IgD-negative memory B cell (primary cell): ENCODE results near the gene TPM1. TPM values are rescaled to one million over a fixed set of nuclear protein-coding genes. Genes with fewer than 3 reads are reported as not detected.
A peak's percentile ranks its signal among the peaks of the same experiment; 100 is the strongest.

Source experiments
- H3K27ac Mint-ChIP-seq, 3 donors: one replicate each; pipeline ENCODE4 v1.8.0; 2020 to 2022; ENCODE audit warnings: mild to moderate bottlenecking in 3 of 3, mixed read lengths in 3 of 3, moderate library complexity in 1 of 3
- H3K27me3 Mint-ChIP-seq: one replicate; pipeline ENCODE4 v1.8.0; 2021; ENCODE audit warnings: mixed read lengths
- H3K36me3 Mint-ChIP-seq: one replicate; pipeline ENCODE4 v1.8.0; 2020; ENCODE audit warnings: mild to moderate bottlenecking, mixed read lengths
- H3K4me1 Mint-ChIP-seq, 3 donors: one replicate each; pipeline ENCODE4 v1.8.0; 2020 to 2022; ENCODE audit warnings: mixed read lengths in 3 of 3, mild to moderate bottlenecking in 1 of 3
- H3K4me3 Mint-ChIP-seq, 4 donors: one replicate each; pipeline ENCODE4 v1.8.0; 2020 to 2022; ENCODE audit warnings: mild to moderate bottlenecking in 4 of 4, mixed read lengths in 4 of 4, moderate library complexity in 3 of 4
- H3K9me3 Mint-ChIP-seq, 3 donors: one replicate each; pipeline ENCODE4 v1.8.0; 2020 to 2021; ENCODE audit warnings: mixed read lengths in 3 of 3, mild to moderate bottlenecking in 1 of 3
- polyA plus RNA-seq: library from polyadenylated mRNA; unstranded; fragments of 300-500 nt; fragmentation: Illumina TruSeq; gene quantifications from one replicate; pipeline ENCODE4 v1.2.3, GENCODE V29; 2021

The TPM1 gene
- polyA plus RNA-seq, 1 donor from 2014 or later, result 5.4 TPM

DNA sequence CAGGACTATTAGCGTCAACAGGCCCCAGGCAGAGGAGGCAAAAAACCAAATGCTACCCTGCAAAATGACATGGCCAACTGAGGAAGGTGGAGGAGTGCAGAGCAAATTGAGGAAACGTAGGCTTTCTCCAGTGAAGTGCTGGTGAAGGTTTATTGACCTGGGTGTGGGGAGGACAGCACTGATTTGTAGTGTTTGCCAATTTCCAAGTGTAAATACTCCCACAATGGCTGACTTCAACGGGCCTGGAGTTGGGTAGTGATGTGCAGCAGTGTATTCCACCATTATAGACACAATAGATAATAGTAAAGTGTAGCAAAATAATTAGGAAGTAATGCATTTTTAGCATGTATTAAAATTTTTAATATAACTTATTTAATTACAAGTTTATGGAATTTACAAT lies 32.2 kb upstream of the TPM1 start:
- Mint-ChIP-seq H3K36me3 (no peaks in the 10 kb centered on the region), H3K4me1 (no peaks in the 10 kb centered on the region), H3K27me3 (peaks cover 3% of the 10 kb centered on the region), H3K27ac (peak overlapping the region in 1 of 3 donors; percentile 47), H3K9me3 (no peaks in the 10 kb centered on the region), H3K4me3 (no peak overlapping the region)

DNA sequence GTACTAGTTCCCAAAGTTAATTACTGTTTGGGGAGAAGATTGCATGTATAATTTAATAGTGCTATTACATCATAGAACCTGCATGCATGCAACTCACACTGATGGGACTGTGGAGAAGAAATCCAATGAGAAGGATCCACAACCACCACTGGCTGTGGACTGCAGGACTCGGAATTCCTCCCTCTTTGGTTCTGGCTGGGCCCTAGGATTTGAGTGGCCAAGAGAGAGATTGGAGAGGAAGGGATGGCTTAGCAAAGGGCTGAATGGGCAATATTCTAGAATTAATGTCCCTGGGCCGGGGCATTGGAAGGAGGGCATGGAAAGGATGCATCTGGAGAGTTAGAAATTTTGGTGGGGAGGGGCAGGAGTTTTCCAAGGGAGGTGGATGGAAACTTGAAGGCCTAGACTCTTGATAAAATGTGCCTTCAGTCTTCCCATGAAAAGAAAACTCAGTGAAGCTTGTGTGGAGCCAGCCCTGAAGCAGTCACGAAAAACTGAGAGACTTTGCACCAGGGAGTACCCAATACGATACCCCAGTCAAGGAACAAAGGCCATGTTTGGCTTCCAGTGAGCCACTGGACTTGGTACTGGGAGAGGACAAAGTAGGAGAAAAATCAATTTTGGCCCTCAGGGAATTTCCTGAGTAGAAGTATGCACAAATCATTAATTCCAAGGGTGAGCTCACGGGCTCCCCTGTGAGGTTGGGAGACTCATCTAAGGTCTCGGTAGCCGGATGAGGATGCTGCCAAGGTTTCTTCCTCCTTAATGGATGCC lies 31.4 kb upstream of the TPM1 start:
- H3K27me3 Mint-ChIP-seq, result no peaks in the 10 kb centered on the region
- no peak overlapping the region for H3K27ac Mint-ChIP-seq
- no peaks in the 10 kb centered on the region for H3K4me1 Mint-ChIP-seq

DNA sequence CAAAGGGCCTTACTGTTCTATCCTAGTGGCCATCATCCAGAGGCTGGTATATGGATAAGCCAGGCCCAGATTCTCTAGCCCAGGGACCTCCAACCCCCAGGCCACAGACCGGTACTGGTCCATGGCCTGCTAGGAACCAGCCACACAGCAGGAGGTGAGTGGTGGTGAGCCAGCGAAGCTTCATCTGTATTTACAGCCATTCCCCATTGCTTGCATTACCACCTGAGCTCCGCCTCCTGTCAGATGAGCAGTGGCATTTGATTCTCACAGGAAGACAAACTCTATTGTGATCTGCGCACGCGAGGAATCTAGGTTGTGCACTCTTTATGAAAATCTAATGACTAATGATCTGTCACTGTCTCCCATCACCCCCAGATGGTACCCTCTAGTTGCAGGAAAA lies 30.1 kb upstream of the TPM1 start:
- Mint-ChIP-seq H3K9me3 (no peaks in the 10 kb centered on the region), H3K27me3 (no peaks in the 10 kb centered on the region), H3K4me1 (no peaks in the 10 kb centered on the region), H3K27ac (no peak overlapping the region), H3K36me3 (no peaks in the 10 kb centered on the region), H3K4me3 (no peak overlapping the region)

More for the DNA sequence above, 31.4 kb upstream of the TPM1 start:
- no peaks in the 10 kb centered on the region for H3K9me3 Mint-ChIP-seq
- no peaks in the 10 kb centered on the region for H3K36me3 Mint-ChIP-seq
- no peak overlapping the region for H3K4me3 Mint-ChIP-seq

DNA sequence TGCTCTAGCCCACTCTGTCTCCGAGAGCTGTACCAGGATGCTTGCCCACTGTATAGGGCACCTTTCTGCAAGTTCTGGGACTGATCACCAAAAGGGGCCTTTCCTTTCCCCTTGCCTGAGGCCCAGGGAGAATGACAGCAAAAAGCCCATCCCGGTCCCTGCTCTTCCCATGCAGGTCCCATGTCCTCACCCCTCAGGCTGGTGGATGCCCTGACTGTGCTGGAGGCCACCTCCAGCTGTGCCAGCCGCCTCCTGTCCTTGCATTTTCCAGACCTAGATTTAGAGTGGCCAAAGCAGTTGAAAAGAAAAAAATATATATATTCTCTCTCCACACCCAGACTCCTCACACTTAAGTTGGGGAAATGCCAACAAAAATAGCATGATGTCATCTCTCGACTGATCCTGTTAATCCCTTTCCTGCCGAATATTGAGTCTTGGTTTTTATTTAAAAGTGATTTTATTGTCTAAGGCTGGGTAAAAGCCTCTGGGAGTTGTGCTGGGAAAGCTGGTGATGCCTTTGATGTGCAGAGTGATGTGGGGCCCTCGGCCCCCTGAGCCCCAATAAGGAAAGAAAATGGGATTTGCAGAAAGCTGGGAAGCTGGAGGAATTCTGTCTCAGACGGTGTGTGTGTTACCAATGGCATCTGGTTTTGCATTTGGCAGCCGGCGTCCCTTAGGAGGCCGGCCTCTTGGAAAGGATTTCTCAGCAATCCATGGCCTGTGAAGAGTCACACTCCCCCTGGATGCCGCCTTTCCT lies 29.3 kb upstream of the TPM1 start:
- Mint-ChIP-seq H3K36me3 (no peaks in the 10 kb centered on the region), H3K27me3 (no peaks in the 10 kb centered on the region), H3K4me1 (no peaks in the 10 kb centered on the region), H3K4me3 (no peak overlapping the region), H3K9me3 (peaks cover 0 to under 1% (median 0%) of the 10 kb centered on the region in 3 donors), H3K27ac (no peak overlapping the region)

DNA sequence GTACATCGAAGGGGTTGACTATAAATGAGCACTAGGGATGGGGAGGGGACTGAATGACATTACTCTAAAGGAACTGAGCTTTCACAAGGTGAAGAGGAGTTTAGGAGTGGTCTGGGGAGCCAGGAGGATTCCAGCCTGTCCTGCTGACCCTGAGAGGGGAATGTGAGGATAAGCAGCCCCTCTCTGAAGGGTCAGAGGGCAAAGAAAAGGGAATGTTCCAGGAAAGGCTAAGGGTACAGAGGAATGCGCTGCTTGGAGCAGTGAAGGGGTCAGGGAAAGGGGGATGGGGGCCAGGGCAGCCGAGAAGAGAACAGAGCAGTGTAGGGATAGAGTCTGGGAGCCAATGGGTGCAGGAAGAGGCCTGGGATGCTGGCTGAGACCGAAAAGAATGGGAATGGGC lies 28.0 kb upstream of the TPM1 start:
- no peaks in the 10 kb centered on the region for H3K36me3 Mint-ChIP-seq
- H3K4me1 Mint-ChIP-seq, result no peaks in the 10 kb centered on the region
- H3K4me3 Mint-ChIP-seq, result no peak overlapping the region
- H3K27ac Mint-ChIP-seq, result no peak overlapping the region
- H3K9me3 Mint-ChIP-seq, result peaks cover 0 to 2% (median 0%) of the 10 kb centered on the region in 3 donors
- H3K27me3 Mint-ChIP-seq, result no peaks in the 10 kb centered on the region

DNA sequence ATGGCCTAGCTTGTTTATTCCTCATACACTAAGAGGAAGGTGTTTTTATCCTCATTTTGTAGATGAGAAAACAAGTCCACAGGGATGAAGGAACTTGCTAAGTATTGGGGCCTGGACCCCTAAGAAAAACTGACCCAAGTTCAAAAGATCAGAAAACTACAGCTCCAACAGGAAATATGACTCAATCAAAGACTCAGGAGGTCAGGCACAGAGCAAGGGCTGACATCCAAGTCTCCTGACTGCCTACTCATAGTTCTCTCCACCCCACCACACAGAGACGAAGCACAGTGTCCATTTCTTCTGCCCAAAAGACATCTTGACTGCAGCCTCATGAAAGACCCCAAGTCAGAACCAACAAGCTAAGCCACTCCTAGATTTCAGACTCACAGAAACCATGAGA lies 26.9 kb upstream of the TPM1 start:
- H3K4me1 Mint-ChIP-seq, result no peaks in the 10 kb centered on the region
- H3K36me3 Mint-ChIP-seq, result no peaks in the 10 kb centered on the region
- peaks cover 0 to 2% (median 0%) of the 10 kb centered on the region in 3 donors for H3K9me3 Mint-ChIP-seq

DNA sequence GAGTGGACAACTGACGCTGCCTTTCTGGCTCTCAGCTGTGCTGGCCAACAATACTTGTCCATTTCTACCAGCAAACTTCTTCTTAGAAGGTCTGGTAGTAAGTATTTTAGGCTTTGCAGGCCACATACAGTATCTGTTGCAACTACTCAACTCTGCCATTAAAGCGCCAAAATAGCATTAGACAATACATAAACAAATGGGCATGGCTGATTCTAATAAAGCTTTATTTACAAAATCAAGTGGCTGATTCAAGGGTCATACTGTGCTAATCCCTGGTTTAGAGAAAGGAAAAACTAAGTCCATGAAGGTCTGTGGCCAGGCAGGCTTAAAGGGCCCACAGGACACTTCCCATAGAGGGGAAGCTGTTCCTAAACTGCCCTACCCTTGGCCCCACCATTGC lies 26.3 kb upstream of the TPM1 start:
- H3K4me1 Mint-ChIP-seq, result no peaks in the 10 kb centered on the region
- H3K4me3 Mint-ChIP-seq, result no peak overlapping the region
- H3K27me3 Mint-ChIP-seq, result no peaks in the 10 kb centered on the region
- no peak overlapping the region for H3K27ac Mint-ChIP-seq
- H3K36me3 Mint-ChIP-seq, result no peaks in the 10 kb centered on the region
- peaks cover 0 to 2% (median 0%) of the 10 kb centered on the region in 3 donors for H3K9me3 Mint-ChIP-seq

More for the DNA sequence above, 26.9 kb upstream of the TPM1 start:
- no peak overlapping the region for H3K27ac Mint-ChIP-seq
- H3K27me3 Mint-ChIP-seq, result no peaks in the 10 kb centered on the region
- H3K4me3 Mint-ChIP-seq, result no peak overlapping the region

DNA sequence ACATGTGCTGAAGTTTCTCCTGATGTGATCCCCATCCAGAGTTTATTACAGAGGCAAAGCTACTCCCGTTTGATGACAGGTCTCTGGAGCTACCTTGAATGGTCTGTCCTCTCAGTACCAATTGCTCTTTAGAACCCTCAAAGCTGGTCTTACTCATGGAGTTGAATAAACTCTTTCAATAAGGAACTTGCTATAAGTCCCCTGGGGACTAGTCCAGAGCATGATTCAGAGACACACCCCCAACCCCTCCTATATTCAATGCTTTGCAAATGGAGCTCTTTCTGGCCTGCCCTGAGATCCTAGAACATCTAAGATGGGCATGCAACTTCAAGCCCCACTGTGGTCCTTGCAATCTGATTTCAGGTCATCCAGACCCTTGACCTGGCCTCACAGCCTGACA lies 23.9 kb upstream of the TPM1 start:
- Mint-ChIP-seq H3K4me1 (no peaks in the 10 kb centered on the region), H3K36me3 (peaks cover 2% of the 10 kb centered on the region), H3K9me3 (peaks cover 0 to 2% (median 0%) of the 10 kb centered on the region in 3 donors), H3K4me3 (no peak overlapping the region), H3K27ac (no peak overlapping the region), H3K27me3 (no peaks in the 10 kb centered on the region)

DNA sequence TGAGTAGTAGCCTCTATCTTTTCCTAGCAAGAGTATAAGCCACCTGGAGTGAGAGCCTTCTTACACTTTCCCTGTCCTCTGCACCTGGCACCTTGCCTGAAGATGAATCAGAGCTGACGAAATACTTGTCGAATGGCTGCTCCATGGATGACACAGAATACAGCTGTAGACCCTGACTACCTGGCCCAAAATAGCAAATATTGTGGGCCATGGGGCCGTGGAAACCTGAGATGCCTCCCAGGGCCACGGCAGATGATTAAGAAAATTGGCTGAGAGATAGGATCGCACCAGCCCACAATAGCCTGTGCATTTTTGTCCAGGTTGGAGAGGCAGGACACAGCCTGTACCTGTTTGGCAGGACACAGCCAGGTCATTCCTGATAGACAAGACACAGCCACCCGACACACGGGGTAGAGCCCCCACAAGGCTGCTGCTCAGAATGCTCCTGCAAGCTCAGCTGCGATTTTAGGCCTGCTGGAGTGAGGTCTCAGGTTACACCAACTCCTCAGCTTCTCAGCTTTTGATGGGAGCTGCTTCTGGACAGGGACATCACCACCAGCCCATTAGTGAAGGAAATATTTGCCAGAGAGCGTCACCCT lies 22.9 kb upstream of the TPM1 start:
- H3K9me3 Mint-ChIP-seq, result peaks cover 0 to 2% (median 0%) of the 10 kb centered on the region in 3 donors
- H3K4me3 Mint-ChIP-seq, result no peak overlapping the region
- H3K27me3 Mint-ChIP-seq, result no peaks in the 10 kb centered on the region
- peak overlapping the region in 1 of 3 donors; percentile 73 for H3K27ac Mint-ChIP-seq
- peaks cover 2% of the 10 kb centered on the region for H3K36me3 Mint-ChIP-seq
- no peaks in the 10 kb centered on the region for H3K4me1 Mint-ChIP-seq

DNA sequence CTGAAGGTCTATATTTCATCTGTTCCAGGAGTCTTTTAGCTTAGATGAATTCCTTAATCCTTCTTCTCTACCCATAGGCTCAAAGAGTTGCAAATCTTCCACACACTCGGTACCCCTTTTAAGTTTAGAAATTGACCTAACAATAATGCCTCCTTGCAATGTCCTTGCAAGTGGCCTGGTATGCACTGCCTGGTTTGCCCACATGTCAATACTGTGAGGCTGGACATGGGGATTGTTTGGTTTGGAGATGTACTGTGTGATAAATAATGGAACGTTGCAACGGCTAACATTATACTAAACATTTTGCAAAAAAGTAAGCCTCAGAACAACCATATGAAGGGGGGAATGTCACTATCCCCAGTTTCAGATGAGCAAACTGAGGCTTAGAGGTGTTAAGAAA lies 22.4 kb upstream of the TPM1 start:
- Mint-ChIP-seq H3K9me3 (peaks cover 0 to 2% (median 0%) of the 10 kb centered on the region in 3 donors), H3K27ac (peak overlapping the region in 1 of 3 donors; percentile 73), H3K27me3 (no peaks in the 10 kb centered on the region), H3K4me3 (no peak overlapping the region), H3K36me3 (peaks cover 2% of the 10 kb centered on the region), H3K4me1 (no peaks in the 10 kb centered on the region)

DNA sequence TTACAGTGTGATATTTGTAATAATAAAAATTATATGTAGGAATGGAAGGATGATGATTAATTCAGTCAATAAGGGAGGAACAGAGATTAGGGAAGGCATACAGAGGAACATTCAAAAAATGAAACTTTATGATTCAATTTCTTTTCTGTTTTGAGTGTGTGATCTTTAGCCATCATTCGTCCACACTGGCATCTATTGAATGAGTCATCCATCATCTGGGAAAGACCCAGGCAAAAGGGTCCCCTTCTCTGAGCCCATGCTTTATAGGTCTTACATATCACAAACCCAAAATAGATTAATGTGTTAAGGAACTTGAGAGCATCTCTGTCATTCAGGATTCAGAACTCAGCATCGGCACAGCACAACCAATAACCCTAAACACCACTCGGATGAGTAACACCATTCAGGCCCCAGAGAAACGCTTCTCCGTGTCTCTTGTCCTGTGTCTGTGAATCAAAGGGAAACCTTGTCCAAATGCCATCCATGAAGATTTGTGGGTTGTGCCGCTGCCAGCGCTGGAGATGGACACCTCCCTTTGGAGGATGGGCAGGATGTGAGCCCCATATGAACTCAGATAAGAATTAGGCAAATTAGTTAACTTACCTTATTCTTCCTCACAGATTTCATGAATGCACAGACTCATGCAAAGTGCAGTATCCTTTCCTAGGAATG lies 21.7 kb upstream of the TPM1 start:
- Mint-ChIP-seq H3K4me3 (no peak overlapping the region), H3K9me3 (peaks cover 0 to 2% (median 0%) of the 10 kb centered on the region in 3 donors), H3K36me3 (peaks cover 2% of the 10 kb centered on the region), H3K4me1 (no peaks in the 10 kb centered on the region), H3K27me3 (peaks cover 1% of the 10 kb centered on the region), H3K27ac (no peak overlapping the region)

DNA sequence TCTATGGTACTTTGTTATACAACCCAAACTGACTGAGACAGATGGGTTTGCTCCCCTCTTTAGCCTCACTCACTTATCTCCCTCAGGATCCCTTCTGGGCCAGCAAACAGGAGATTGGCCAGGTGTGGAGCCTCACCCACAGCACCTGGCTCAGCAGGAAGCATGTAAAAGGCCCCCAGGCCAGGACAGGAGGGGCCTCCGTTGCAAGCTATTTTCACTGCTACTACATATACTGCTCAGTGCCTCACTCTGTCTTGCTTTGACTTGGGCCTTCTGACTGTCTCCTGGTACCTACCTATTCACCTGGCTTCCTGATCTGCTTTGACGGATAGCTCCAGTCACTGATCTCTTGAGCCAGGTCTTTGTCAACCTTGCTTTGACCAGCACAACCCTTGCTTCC lies 20.4 kb upstream of the TPM1 start:
- Mint-ChIP-seq H3K27me3 (peaks cover 1% of the 10 kb centered on the region), H3K4me3 (no peak overlapping the region), H3K4me1 (no peaks in the 10 kb centered on the region), H3K9me3 (peaks cover 0 to 2% (median 0%) of the 10 kb centered on the region in 3 donors), H3K27ac (no peak overlapping the region), H3K36me3 (peaks cover 2% of the 10 kb centered on the region)

DNA sequence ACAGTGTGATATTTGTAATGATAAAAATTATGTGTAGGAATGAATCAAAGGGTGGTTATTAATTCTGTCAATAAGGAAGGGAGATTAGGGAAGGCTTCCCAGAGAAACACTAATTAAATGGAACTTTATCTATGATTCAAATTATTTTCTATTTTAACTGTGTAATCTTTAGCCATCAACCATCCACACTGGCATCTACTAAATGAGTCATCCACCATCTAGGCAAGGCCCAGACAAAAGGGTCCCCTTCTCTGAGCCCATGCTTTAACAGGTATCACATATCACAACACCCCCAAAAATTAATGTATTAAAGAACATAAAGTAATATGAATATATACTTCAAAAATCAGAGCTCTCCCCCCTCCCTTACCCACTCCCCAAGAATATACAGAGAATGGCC lies 19.9 kb upstream of the TPM1 start:
- Mint-ChIP-seq H3K36me3 (peaks cover 2% of the 10 kb centered on the region), H3K27me3 (peaks cover 1% of the 10 kb centered on the region), H3K9me3 (peaks cover 0 to 2% (median 0%) of the 10 kb centered on the region in 3 donors), H3K4me3 (no peak overlapping the region), H3K4me1 (no peaks in the 10 kb centered on the region), H3K27ac (no peak overlapping the region)

DNA sequence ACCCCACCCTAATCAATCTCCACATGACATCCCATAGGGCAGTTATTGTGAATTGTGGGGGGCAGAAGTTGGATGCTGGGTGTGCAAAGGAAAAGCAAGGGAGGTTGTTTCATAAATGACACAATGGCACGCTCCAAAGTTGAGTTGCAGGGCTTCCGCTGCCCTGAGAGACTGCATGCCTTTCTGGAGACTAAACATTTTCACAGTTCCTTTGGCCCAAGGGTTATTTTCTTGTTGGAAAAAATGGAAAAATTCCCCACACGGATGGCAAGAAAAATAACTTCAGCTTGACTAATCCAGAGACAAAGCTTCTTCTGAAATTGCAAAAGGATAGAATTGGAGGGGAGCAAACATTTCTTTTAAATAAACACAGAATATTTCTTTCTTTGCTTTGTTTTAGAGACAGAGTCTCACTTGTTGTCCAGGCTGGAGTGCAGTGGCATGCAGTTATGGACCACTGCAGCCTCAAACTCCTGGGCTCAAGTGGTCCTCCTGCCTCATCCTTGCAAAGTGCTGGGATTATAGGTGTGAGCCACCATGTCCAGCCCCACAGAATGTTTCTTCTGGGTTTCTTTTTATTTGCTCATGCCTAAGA lies 19.1 kb upstream of the TPM1 start:
- H3K4me1 Mint-ChIP-seq, result no peaks in the 10 kb centered on the region
- peaks cover 1% of the 10 kb centered on the region for H3K27me3 Mint-ChIP-seq
- H3K9me3 Mint-ChIP-seq, result no peaks in the 10 kb centered on the region
- no peak overlapping the region for H3K4me3 Mint-ChIP-seq
- no peak overlapping the region for H3K27ac Mint-ChIP-seq
- peaks cover 2% of the 10 kb centered on the region for H3K36me3 Mint-ChIP-seq

DNA sequence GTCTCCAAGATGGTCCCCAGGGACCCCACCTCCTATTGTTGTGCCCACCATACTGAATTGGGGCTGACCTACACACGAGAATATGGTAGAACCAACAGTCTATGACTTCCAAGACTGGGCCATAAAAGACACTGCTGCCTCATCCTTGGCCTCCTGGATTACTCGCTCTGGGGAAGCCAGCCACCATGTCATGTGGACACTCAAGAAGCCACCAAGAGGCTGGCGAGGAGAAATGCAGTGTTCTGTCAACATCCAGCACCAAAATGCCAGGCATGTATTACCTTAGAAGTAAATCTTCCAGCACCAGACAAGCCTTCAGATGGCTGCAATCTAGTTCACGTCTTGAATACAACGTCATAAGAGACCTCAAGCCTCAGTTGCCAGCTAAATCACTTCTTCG lies 17.1 kb upstream of the TPM1 start:
- Mint-ChIP-seq H3K4me3 (no peak overlapping the region), H3K27me3 (peaks cover 9% of the 10 kb centered on the region), H3K27ac (no peak overlapping the region), H3K9me3 (no peaks in the 10 kb centered on the region), H3K4me1 (peaks cover 0 to 4% (median 0%) of the 10 kb centered on the region in 3 donors), H3K36me3 (peaks cover 2% of the 10 kb centered on the region)
